Activated T-helper 17 cell treated with anti-CD3 and anti-CD28 coated beads, Interleukin-2, amount 50 U/mL, for 72 hours (primary cell): ENCODE data around the gene CLEC10A. TPM values are rescaled to one million over a fixed set of nuclear protein-coding genes. Genes with fewer than 3 reads are reported as not detected.
A peak's percentile ranks its signal among the peaks of the same experiment; 100 is the strongest.
"Not testable (repeated sequence)": the region's sequence is repeated elsewhere in the genome, so short reads cannot be mapped to it uniquely, and the experiment has no call there.

Experiments
- ATAC-seq: fragments of 150-1000 bp; cut with Tn5 transposase; replicated peaks from 2 replicates; pipeline ENCODE4 v1.10.0; 2021; ENCODE audit warnings: mild to moderate bottlenecking, moderate library complexity
- H3K27ac Mint-ChIP-seq: one replicate; pipeline ENCODE4 v1.8.0; 2022; ENCODE audit warnings: mixed read lengths
- H3K27me3 Mint-ChIP-seq: one replicate; pipeline ENCODE4 v1.8.0; 2022; ENCODE audit warnings: mixed read lengths
- H3K36me3 Mint-ChIP-seq: one replicate; pipeline ENCODE4 v1.8.0; 2022; ENCODE audit warnings: low read depth, mild to moderate bottlenecking, mixed read lengths
- H3K4me1 Mint-ChIP-seq: one replicate; pipeline ENCODE4 v1.8.0; 2022; ENCODE audit warnings: mixed read lengths
- H3K4me3 Mint-ChIP-seq: one replicate; pipeline ENCODE4 v1.8.0; 2022; ENCODE audit warnings: mild to moderate bottlenecking, mixed read lengths
- H3K9me3 Mint-ChIP-seq: one replicate; pipeline ENCODE4 v1.8.0; 2022; ENCODE audit warnings: mixed read lengths
- total RNA-seq, 2 donors: library from RNA; stranded (reverse); gene quantifications; one replicate each; pipeline ENCODE4 v1.2.3, GENCODE V29; 2022

CLEC10A gene, protein sequence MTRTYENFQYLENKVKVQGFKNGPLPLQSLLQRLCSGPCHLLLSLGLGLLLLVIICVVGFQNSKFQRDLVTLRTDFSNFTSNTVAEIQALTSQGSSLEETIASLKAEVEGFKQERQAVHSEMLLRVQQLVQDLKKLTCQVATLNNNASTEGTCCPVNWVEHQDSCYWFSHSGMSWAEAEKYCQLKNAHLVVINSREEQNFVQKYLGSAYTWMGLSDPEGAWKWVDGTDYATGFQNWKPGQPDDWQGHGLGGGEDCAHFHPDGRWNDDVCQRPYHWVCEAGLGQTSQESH
- not detected for total RNA-seq

DNA sequence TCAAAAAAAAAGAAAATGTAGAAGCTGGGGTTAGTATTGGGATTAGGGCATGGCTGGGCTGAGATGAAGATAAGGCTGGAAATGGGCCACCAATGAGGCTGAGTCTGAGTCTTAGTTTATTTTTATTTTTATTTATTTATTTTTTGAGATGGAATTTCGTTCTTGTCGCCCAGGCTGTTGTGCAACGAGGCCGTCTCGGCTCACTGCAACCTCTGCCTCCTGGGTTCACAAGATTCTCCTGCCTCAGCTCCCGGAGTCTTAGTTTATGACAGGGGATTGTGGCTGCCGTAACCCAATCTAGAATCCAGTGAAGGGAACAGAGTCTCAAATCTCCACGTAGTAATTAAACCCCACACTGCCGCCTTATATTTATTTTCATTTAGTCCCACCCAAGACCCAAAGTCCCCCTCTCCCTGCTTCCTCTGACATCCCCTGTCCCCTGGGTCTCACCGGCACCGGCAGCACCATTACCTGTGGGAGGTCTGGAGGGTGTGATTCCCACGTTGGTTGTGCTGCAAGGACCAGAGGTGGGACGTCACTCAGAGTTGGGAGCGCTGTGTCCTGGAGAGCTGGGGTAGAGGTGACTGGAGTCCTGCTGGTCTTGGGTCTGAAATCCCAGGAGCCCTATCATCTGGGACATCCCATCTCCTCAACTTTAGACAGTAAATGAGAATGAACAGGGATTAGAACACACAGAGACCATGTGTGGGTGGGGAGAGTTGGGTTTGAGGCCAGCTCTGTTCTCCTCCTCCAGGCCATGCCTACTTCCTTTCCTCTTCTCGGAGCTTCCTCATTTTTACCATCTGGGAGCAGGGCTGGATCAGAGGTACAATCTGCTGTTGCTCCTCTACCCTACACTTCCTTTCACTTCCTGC lies at the start of gene CLEC10A:
CLEC10A (minus strand) TSS at position 671 of the 875 bp plus-strand sequence. CDS start 1,439 bp downstream, outside the sequence.
- H3K9me3 Mint-ChIP-seq = no peaks in the 10 kb centered on the region
- no peaks in the 10 kb centered on the region for H3K36me3 Mint-ChIP-seq
- no peaks in the 10 kb centered on the region for H3K27me3 Mint-ChIP-seq
- H3K4me3 Mint-ChIP-seq = no peak within 1 kb of the TSS
- no peak for ATAC-seq
- peaks cover 17% of the 10 kb centered on the region for H3K4me1 Mint-ChIP-seq
- peak within 1 kb of the TSS; percentile 8 for H3K27ac Mint-ChIP-seq

DNA sequence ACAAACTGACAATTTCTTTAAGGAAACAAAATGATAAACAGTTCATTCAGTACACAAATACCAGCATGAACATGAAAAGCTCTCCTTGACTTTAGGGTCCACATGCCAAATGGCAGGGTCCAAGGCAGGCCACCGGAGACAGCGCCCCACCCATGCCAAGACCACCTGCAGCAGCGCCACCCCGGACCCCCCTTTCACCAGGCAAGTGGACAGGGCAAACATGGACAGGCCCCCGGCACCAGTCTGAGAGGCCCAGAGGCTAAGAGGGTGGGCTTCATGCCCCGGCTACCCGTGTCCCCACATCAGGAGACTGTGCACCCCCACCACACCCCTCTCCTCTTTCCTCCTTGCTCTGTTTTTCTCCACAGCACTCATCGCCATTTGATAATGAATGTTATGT lies 49.3 kb upstream of the CLEC10A start:
- Mint-ChIP-seq H3K4me1 (peaks cover 18% of the 10 kb centered on the region), H3K9me3 (no peaks in the 10 kb centered on the region)
- ATAC-seq = no peak

DNA sequence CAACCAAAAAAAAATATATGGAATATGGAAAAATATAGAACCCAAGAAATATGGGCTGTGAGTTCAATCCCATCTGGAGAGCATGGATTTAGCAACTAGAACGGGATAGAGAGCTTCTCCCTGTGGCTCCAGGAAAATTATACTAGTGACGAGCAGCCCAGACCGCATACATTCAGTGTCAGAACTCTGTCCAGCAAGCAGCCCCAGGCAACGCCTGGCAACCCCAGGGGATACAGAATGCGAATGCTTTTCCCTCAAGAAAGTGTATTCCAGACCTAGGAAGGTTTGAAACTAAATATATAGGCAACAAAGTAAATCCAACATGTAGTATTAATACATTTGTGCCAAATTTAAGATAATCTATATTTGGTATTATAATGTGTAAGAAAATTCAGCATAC lies 48.1 kb upstream of the CLEC10A start:
- Mint-ChIP-seq H3K36me3 (no peaks in the 10 kb centered on the region), H3K9me3 (no peaks in the 10 kb centered on the region), H3K27ac (no peak overlapping the region), H3K4me1 (peaks cover 11% of the 10 kb centered on the region), H3K4me3 (no peak overlapping the region), H3K27me3 (no peaks in the 10 kb centered on the region)
- ATAC-seq = no peak

More for the DNA sequence above, 49.3 kb upstream of the CLEC10A start:
- H3K27me3 Mint-ChIP-seq = no peaks in the 10 kb centered on the region
- no peak overlapping the region for H3K27ac Mint-ChIP-seq
- H3K4me3 Mint-ChIP-seq = no peak overlapping the region
- no peaks in the 10 kb centered on the region for H3K36me3 Mint-ChIP-seq

DNA sequence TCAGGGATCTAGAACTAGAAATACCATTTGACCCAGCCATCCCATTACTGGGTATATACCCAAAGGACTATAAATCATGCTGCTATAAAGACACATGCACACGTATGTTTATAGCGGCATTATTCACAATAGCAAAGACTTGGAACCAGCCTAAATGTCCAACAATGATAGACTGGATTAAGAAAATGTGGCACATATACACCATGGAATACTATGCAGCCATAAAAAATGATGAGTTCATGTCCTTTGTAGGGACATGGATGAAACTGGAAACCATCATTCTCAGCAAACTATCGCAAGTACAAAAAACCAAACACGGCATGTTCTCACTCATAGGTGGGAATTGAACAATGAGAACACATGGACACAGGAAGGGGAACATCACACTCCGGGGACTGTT lies 47.5 kb upstream of the CLEC10A start:
- H3K4me3 Mint-ChIP-seq, H3K27ac Mint-ChIP-seq, H3K27me3 Mint-ChIP-seq, H3K9me3 Mint-ChIP-seq, H3K36me3 Mint-ChIP-seq, H3K4me1 Mint-ChIP-seq, ATAC-seq: not testable (repeated sequence)

DNA sequence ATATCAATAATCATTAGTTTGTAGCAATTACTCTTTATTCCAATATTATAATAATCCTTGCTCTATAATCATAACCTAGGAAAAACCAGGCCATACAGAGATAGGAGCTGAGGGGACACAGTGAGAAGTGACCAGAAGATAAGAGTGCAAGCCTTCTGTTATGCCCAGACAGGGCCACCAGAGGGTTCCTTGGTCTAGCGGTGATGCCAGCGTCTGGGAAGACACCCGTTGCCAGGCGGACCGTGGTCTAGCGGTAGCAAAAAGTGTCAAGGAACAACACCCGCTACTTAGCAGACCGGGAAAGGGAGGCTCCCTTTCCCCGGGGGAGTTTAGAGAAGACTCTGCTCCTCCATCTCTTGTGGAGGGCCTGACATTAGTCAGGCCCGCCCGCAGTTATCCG lies 46.3 kb upstream of the CLEC10A start:
- H3K4me1 Mint-ChIP-seq, ATAC-seq, H3K9me3 Mint-ChIP-seq, H3K27me3 Mint-ChIP-seq, H3K27ac Mint-ChIP-seq, H3K4me3 Mint-ChIP-seq, H3K36me3 Mint-ChIP-seq: not testable (repeated sequence)

DNA sequence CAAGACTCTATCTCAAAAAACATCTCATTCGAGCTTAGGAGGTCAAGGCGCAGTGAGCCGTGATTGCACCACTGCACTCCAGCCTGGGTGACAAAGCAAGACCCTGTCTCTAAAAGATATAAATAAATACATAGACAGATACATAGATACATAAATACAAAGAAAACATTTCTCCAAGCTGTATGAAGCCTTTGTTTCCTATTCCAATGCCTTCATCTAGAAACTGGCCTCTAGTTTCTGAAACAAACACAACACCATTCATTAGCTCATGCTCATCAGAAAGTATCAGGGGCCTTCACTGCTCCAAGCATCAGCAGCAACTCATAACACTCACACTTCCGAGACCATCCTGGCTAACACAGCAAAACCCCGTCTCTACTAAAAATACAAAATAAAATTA lies 44.9 kb upstream of the CLEC10A start:
- Mint-ChIP-seq H3K4me1 (no peaks in the 10 kb centered on the region), H3K9me3 (no peaks in the 10 kb centered on the region), H3K27ac (no peak overlapping the region), H3K36me3 (no peaks in the 10 kb centered on the region), H3K27me3 (peaks cover 10% of the 10 kb centered on the region), H3K4me3 (no peak overlapping the region)
- ATAC-seq = no peak

DNA sequence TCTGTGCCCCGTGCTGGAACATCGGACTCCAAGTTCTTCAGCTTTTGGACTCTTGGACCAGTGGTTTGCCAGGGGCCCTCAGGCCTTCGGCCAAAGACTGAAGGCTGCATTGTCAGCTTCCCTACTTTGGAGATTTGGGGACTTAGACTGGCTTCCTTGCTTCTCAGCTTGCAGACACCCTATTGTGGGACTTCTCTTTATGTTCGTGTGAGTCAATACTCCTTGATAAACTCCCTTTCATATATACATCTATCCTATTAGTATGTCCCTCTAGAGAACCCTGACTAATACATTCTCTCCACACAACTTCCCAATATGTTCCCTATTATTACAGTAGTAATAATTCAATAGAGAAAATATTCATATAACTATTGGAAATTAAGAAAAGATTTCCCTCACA lies 43.8 kb upstream of the CLEC10A start:
- no peaks in the 10 kb centered on the region for H3K36me3 Mint-ChIP-seq
- no peak overlapping the region for H3K4me3 Mint-ChIP-seq
- no peak overlapping the region for H3K27ac Mint-ChIP-seq
- peaks cover 16% of the 10 kb centered on the region for H3K27me3 Mint-ChIP-seq
- H3K9me3 Mint-ChIP-seq = no peaks in the 10 kb centered on the region
- no peak for ATAC-seq
- H3K4me1 Mint-ChIP-seq = no peaks in the 10 kb centered on the region

DNA sequence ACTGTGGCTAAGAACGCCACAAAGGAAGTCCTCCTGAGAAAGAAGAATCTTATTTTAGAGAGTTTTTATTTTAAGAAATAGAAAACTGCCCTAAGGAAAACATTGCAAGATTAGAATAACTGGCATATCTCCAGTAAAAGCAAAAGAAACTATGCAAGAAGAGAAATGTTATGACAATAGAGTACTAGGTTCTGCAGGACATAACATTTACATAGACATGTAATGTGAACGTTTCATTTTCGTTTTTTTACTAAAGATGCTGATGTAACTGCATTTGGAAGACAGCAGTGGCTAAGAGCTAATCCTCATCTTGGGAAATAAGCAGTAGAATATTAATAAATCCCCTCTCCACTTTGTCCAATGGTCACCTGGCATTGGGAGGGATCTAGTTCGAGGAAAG lies 42.3 kb upstream of the CLEC10A start:
- no peaks in the 10 kb centered on the region for H3K36me3 Mint-ChIP-seq
- H3K27me3 Mint-ChIP-seq = peaks cover 16% of the 10 kb centered on the region
- no peaks in the 10 kb centered on the region for H3K4me1 Mint-ChIP-seq
- ATAC-seq = no peak
- no peaks in the 10 kb centered on the region for H3K9me3 Mint-ChIP-seq
- no peak overlapping the region for H3K27ac Mint-ChIP-seq
- no peak overlapping the region for H3K4me3 Mint-ChIP-seq

DNA sequence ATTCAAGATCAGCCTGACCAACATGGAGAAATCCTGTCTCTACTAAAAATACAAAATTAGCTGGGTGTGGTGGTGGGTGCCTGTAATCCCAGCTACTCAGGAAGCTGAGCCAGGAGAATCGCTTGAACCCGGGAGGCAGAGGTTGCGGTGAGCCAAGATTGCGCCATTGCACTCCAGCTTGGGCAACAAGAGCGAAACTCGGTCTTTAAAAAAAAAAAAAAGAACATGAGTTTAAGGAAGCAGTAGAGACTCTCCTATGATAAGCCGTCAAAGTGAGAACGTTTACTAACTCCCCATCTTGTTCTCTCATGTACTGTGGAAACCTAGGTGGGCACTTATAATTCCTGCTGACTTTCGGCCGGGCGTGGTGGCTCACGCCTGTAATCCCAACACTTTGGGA lies 40.6 kb upstream of the CLEC10A start:
- ATAC-seq, H3K4me1 Mint-ChIP-seq, H3K4me3 Mint-ChIP-seq, H3K36me3 Mint-ChIP-seq, H3K9me3 Mint-ChIP-seq, H3K27ac Mint-ChIP-seq: not testable (repeated sequence)
- peaks cover 19% of the 10 kb centered on the region for H3K27me3 Mint-ChIP-seq

DNA sequence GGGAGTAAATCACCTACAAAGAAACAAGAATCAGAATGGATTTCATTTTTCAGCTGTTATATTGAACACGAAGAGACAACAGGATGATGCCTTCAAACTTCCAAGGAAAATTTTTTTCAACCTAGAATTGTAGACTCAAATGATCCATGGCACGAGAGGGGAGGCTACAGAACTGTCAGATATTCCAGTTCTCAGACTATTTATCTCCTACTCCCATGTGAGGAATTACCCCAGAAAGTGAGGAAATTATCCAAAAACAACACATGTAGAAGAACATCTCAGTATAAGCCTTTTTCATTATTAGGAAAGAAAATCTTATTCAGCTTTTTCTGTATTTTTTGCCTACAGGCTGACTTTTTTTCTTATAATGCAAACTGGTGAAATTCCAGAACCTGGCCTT lies 40.1 kb upstream of the CLEC10A start:
- ATAC-seq = no peak
- no peaks in the 10 kb centered on the region for H3K4me1 Mint-ChIP-seq
- no peaks in the 10 kb centered on the region for H3K36me3 Mint-ChIP-seq
- H3K27ac Mint-ChIP-seq = no peak overlapping the region
- no peaks in the 10 kb centered on the region for H3K9me3 Mint-ChIP-seq
- H3K4me3 Mint-ChIP-seq = no peak overlapping the region
- H3K27me3 Mint-ChIP-seq = peaks cover 19% of the 10 kb centered on the region

DNA sequence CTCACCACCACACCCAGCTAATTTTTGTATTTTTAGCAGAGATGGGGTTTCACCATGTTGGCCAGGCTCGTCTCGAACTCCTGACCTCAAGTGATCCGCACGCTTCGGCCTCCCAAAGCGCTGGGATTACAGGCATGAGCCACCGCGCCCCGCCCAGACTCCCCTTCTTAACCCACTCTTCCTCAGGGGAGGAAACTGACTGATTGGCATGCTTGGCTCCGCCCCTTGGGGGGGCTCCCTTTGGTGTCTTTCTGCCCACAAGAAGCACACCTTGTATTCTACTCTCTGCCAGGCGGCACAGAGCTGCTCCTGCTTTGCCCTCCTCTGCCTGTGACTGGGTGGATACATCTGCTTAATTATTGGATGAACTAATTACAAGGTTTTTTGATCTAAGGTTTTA lies 39.3 kb upstream of the CLEC10A start:
- no peak for ATAC-seq
- H3K4me1 Mint-ChIP-seq = no peaks in the 10 kb centered on the region
- H3K36me3 Mint-ChIP-seq = no peaks in the 10 kb centered on the region
- peaks cover 19% of the 10 kb centered on the region for H3K27me3 Mint-ChIP-seq
- no peaks in the 10 kb centered on the region for H3K9me3 Mint-ChIP-seq
- H3K4me3 Mint-ChIP-seq = no peak overlapping the region
- no peak overlapping the region for H3K27ac Mint-ChIP-seq

DNA sequence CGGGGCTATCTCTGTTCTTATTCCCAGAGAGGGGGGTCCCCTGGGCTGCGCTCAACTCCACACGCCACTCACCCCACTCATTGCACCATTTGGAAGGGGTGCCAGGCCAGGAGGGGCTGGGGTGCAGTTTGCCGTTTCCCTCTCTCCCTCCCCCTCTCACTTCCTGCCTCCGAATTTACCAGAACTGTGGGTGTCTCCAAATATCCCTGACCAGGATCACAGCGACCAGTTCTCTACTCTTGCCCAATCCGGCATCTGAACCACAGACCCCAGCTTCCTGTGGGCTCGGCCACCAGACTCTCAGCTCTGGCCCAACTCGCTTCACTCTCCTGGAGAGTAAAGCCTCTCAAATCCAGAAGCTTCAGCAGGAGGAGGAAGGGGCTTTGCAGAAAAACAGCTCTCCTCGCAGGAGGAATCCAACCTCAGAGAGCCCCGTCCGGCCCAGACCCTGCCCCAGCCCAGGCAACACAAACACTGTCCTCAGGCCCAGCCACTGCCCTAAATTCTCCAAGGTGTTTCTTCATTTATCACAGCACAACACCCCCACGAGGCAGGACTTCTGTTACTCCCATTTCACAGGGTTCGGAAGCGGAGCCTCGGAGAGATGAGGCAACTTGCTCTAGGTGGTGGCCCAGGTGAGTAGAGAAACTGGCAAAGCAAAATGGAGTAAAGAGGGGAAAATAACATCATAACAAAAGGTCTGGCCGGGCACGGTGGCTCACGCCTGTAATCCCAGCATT lies 35.0 kb upstream of the CLEC10A start:
- no peaks in the 10 kb centered on the region for H3K36me3 Mint-ChIP-seq
- peaks cover 11% of the 10 kb centered on the region for H3K27me3 Mint-ChIP-seq
- ATAC-seq = no peak
- H3K4me1 Mint-ChIP-seq = no peaks in the 10 kb centered on the region
- H3K9me3 Mint-ChIP-seq = no peaks in the 10 kb centered on the region
- no peak overlapping the region for H3K4me3 Mint-ChIP-seq
- no peak overlapping the region for H3K27ac Mint-ChIP-seq

DNA sequence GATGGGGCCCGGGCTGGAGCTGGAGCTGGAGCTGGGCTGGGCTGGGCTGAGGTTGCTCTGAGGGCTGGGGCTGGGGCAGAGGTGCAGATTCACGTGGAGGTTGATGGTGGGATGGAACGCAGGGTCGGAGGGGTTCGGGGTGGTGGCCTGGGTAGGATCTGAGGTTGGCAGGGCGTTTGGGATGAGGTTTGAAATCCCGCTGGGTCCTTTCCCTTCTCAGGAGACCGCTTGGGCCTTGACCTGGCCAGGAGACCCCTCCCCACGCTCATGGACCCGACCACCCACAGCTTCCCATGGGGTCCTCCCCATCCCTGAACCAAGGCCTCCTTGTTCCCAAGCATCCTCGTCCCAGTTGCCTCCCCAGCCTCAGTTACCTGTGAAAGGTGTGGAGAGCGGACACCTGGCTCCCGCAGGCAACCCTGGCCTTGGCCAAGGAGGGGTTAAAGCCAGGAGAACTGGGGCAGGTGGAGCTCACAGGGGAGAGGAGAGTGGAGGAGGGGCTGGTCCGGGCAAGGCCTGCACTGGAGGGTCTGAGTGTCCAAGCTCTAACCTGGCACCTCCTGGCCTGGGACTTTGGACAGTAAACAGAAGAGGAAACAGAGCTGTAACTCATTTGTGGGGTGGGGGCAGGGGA lies 34.3 kb upstream of the CLEC10A start, which contains the start of gene ASGR2:
ASGR2 (minus strand) TSS at position 582 of the 634 bp plus-strand sequence. CDS start 582 bp downstream, outside the sequence.
- no peak within 1 kb of the TSS for H3K4me3 Mint-ChIP-seq
- peaks cover 7% of the 10 kb centered on the region for H3K27me3 Mint-ChIP-seq
- H3K9me3 Mint-ChIP-seq = no peaks in the 10 kb centered on the region
- H3K27ac Mint-ChIP-seq = no peak within 1 kb of the TSS
- peaks cover 6% of the 10 kb centered on the region for H3K4me1 Mint-ChIP-seq
- no peaks in the 10 kb centered on the region for H3K36me3 Mint-ChIP-seq
- no peak for ATAC-seq
